ENCODE results near the gene SLC15A3. TPM values are rescaled to one million over a fixed set of nuclear protein-coding genes. Genes with fewer than 3 reads are reported as not detected.

Gene SLC15A3
- total RNA-seq, 1 donor from 2014 or later: 5.8 TPM

Small RNAs within 50 kb of the gene (small RNA-seq; reads per million reads assigned to genes)
- gene RNU6-933P: not detected

Other genes starting within 250 kb of the SLC15A3 start
- not detected for gene MS4A18, start 227.5 kb downstream of the SLC15A3 start, total RNA-seq
- gene MS4A15, start 195.3 kb downstream of the SLC15A3 start, total RNA-seq: not detected
- not detected for gene MS4A10, start 166.8 kb downstream of the SLC15A3 start, total RNA-seq
- gene CCDC86, start 110.1 kb downstream of the SLC15A3 start, total RNA-seq: 2.5 TPM
- gene PTGDR2, start 96.2 kb downstream of the SLC15A3 start, total RNA-seq: 1.6 TPM
- not detected for gene ZP1, start 84.6 kb downstream of the SLC15A3 start, total RNA-seq
- gene PRPF19, start 45.6 kb downstream of the SLC15A3 start, total RNA-seq: 42.3 TPM
- gene TMEM109, start 38.0 kb downstream of the SLC15A3 start, total RNA-seq: 8.3 TPM
- 104 TPM for gene TMEM132A, start 27.7 kb downstream of the SLC15A3 start, total RNA-seq
- 0.16 TPM for gene CD6, start 19.5 kb upstream of the SLC15A3 start, total RNA-seq
- not detected for gene CD5, start 150.3 kb upstream of the SLC15A3 start, total RNA-seq
- gene VPS37C, start 209.2 kb upstream of the SLC15A3 start, total RNA-seq: 4.5 TPM

Data from occipital lobe (tissue), 2 donors.